ENCODE results near the gene MYO5A. TPM values are rescaled to one million over a fixed set of nuclear protein-coding genes. Genes with fewer than 3 reads are reported as not detected.

Gene MYO5A
- polyA plus RNA-seq, 3 donors: 6.9 to 33.5 (median 16.6) TPM

- peaks cover 15 to 16% of the 10 kb centered on the region in 2 donors for H3K4me1 ChIP-seq (ENCODE audit: control insufficient read depth in 1 of 2, insufficient read depth in 2 of 2, low read length in 2 of 2)
- no peaks in the 10 kb centered on the region for H3K9me3 ChIP-seq (replicated peaks in 1 of 2; ENCODE audit: control insufficient read depth in 1 of 2, insufficient read depth in 1 of 2, low read length in 2 of 2)
- no peak overlapping the region for H3K4me3 ChIP-seq (replicated peaks in 1 of 3; ENCODE audit: low read depth in 2 of 3, low read length in 3 of 3)
- H3K9me3 Mint-ChIP-seq: no peaks in the 10 kb centered on the region
- H3K27me3 Mint-ChIP-seq (ENCODE audit: low read depth in 3 of 3): no peaks in the 10 kb centered on the region
- no peak overlapping the region for H3K4me3 Mint-ChIP-seq
- peak overlapping the region; percentile 73 to 93 (median 86) for H3K27ac Mint-ChIP-seq
- no peak overlapping the region for H2AFZ ChIP-seq (ENCODE audit: insufficient read depth, low read depth, low read length, poor library complexity, severe bottlenecking)
- H3K27ac ChIP-seq (ENCODE audit: low read depth in 1 of 2, low read length in 2 of 2): peak overlapping the region in 1 of 2 donors; percentile 80
- intact Hi-C loops (cut with micrococcal nuclease): no loop called here
- peak; percentile 44 to 62 (median 59) for DNase-seq
- H3K27me3 ChIP-seq (ENCODE audit: control insufficient read depth in 2 of 2, insufficient read depth in 2 of 2, low read length in 2 of 2): no peaks in the 10 kb centered on the region
- peaks cover 12% of the 10 kb centered on the region for H4K20me1 ChIP-seq (ENCODE audit: insufficient read depth, low read length)
- H3K4me2 ChIP-seq (replicated peaks; ENCODE audit: extremely low read depth, low read length, poor library complexity, severe bottlenecking): no peak overlapping the region
- H3K79me2 ChIP-seq (ENCODE audit: insufficient read depth, low read length): no peaks in the 10 kb centered on the region
- 31% methylated on average over 4 of the region's 9 CpGs for WGBS (ENCODE audit: insufficient coverage)
- no peak for TF ChIP-seq CTCF (IDR thresholded peaks at IDR 0.05)
- no peak overlapping the region for H3K9ac ChIP-seq (ENCODE audit: insufficient read depth, low read length, poor library complexity, severe bottlenecking)
- H3K36me3 ChIP-seq (replicated peaks in 1 of 2; ENCODE audit: control insufficient read depth in 1 of 2, insufficient read depth in 2 of 2, low read length in 2 of 2): peaks cover 59 to 87% of the 10 kb centered on the region in 2 donors
- H3K4me1 Mint-ChIP-seq: peaks cover 16% of the 10 kb centered on the region
- H3K36me3 Mint-ChIP-seq: peaks cover 68 to 77% of the 10 kb centered on the region in 2 donors
Measured at GRCh38 chr15:52351206-52351908, 177.3 kb downstream of the MYO5A start.

- Mint-ChIP-seq H3K9me3 (no peaks in the 10 kb centered on the region), H3K27ac (peak overlapping the region in 2 of 7 donors; percentile 16 to 37), H3K27me3 (ENCODE audit: low read depth in 3 of 3) (no peaks in the 10 kb centered on the region), H3K36me3 (peaks cover 75 to 82% of the 10 kb centered on the region in 2 donors), H3K4me3 (no peak overlapping the region), H3K4me1 (peaks cover 16% of the 10 kb centered on the region)
- WGBS (ENCODE audit: insufficient coverage): 80% methylated on average over 1 of the region's 2 CpGs
- Histone ChIP-seq H3K36me3 (replicated peaks in 1 of 2; ENCODE audit: control insufficient read depth in 1 of 2, insufficient read depth in 2 of 2, low read length in 2 of 2) (peaks cover 64 to 91% of the 10 kb centered on the region in 2 donors), H3K4me3 (replicated peaks in 1 of 3; ENCODE audit: low read depth in 2 of 3, low read length in 3 of 3) (no peak overlapping the region), H3K27ac (ENCODE audit: low read depth in 1 of 2, low read length in 2 of 2) (no peak overlapping the region), H2AFZ (ENCODE audit: insufficient read depth, low read depth, low read length, poor library complexity, severe bottlenecking) (no peak overlapping the region), H3K9me3 (replicated peaks in 1 of 2; ENCODE audit: control insufficient read depth in 1 of 2, insufficient read depth in 1 of 2, low read length in 2 of 2) (no peaks in the 10 kb centered on the region), H3K27me3 (ENCODE audit: control insufficient read depth in 2 of 2, insufficient read depth in 2 of 2, low read length in 2 of 2) (no peaks in the 10 kb centered on the region), H3K4me2 (replicated peaks; ENCODE audit: extremely low read depth, low read length, poor library complexity, severe bottlenecking) (no peak overlapping the region), H4K20me1 (ENCODE audit: insufficient read depth, low read length) (peaks cover 12% of the 10 kb centered on the region), H3K9ac (ENCODE audit: insufficient read depth, low read length, poor library complexity, severe bottlenecking) (no peak overlapping the region), H3K79me2 (ENCODE audit: insufficient read depth, low read length) (no peaks in the 10 kb centered on the region), H3K4me1 (ENCODE audit: control insufficient read depth in 1 of 2, insufficient read depth in 2 of 2, low read length in 2 of 2) (peaks cover 15 to 16% of the 10 kb centered on the region in 2 donors)
- intact Hi-C loops (cut with micrococcal nuclease): no loop called here
- no peak for TF ChIP-seq CTCF (IDR thresholded peaks at IDR 0.05)
- no peak for DNase-seq
Measured at GRCh38 chr15:52350423-52350822, 178.3 kb downstream of the MYO5A start.
